ENCODE results near the gene C1orf116. TPM values are rescaled to one million over a fixed set of nuclear protein-coding genes. Genes with fewer than 3 reads are reported as not detected.
A peak's percentile ranks its signal among the peaks of the same experiment; 100 is the strongest.

Gene C1orf116
- total RNA-seq, 4 donors from 2014 or later: 7.1 to 24.6 (median 13.3) TPM

DNA sequence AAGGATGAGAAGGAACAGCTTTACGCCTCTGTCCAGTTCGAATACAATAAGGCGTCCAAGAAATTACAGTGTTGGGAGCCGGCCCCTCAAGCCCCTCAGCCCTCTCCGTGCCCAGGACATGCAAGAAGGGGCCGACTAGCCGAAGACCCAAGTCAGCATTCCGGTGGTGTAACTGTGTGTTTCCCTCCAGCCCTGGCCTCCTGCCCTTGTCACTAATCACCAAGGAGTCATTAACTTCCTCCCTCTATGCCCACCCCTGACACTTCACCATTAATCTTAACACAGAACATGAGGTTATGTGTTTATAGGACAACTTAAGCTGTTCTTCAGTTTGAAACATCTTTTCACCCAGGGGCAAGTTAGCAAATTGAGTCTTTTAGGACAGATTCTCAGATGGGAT is 39.7 kb upstream of the C1orf116 start:
- peak overlapping the region in 2 of 3 donors; percentile 24 to 98 for H3K27ac ChIP-seq
- no peak for DNase-seq
- 87 to 91% methylated on average over 8 of the region's 8 CpGs for WGBS, 2 donors
- no peak overlapping the region for H3K4me3 ChIP-seq (replicated peaks in 1 of 3)
- H3K9me3 ChIP-seq: no peaks in the 10 kb centered on the region
- peaks cover 30 to 31% of the 10 kb centered on the region in 2 donors for H3K4me1 ChIP-seq
- intact Hi-C loops (cut with DNase I): loop anchor here (10.0 kb wide), 1 partner anchor 67 kb away; no protein-coding TSS in a partner anchor
- peaks cover 34 to 51% of the 10 kb centered on the region in 2 donors for H3K36me3 ChIP-seq
- H3K27me3 ChIP-seq: no peaks in the 10 kb centered on the region
- no peak for TF ChIP-seq POLR2A (IDR thresholded peaks at IDR 0.05)
- TF ChIP-seq, protein P1, sequence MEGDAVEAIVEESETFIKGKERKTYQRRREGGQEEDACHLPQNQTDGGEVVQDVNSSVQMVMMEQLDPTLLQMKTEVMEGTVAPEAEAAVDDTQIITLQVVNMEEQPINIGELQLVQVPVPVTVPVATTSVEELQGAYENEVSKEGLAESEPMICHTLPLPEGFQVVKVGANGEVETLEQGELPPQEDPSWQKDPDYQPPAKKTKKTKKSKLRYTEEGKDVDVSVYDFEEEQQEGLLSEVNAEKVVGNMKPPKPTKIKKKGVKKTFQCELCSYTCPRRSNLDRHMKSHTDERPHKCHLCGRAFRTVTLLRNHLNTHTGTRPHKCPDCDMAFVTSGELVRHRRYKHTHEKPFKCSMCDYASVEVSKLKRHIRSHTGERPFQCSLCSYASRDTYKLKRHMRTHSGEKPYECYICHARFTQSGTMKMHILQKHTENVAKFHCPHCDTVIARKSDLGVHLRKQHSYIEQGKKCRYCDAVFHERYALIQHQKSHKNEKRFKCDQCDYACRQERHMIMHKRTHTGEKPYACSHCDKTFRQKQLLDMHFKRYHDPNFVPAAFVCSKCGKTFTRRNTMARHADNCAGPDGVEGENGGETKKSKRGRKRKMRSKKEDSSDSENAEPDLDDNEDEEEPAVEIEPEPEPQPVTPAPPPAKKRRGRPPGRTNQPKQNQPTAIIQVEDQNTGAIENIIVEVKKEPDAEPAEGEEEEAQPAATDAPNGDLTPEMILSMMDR (IDR thresholded peaks at IDR 0.05): no peak

GRCh38 chr1:207071426-207071825 is 38.9 kb upstream of the C1orf116 start:
- peaks cover 34 to 51% of the 10 kb centered on the region in 2 donors for H3K36me3 ChIP-seq
- intact Hi-C loops (cut with DNase I): loop anchor here (10.0 kb wide), 1 partner anchor 67 kb away; no protein-coding TSS in a partner anchor

GRCh38 chr1:207070811-207071210 is 38.3 kb upstream of the C1orf116 start:
- no peak for TF ChIP-seq POLR2A (IDR thresholded peaks at IDR 0.05)
- TF ChIP-seq, protein P1 (IDR thresholded peaks at IDR 0.05): no peak
- Histone ChIP-seq H3K4me1 (peaks cover 42 to 43% of the 10 kb centered on the region in 2 donors), H3K36me3 (peaks cover 34 to 51% of the 10 kb centered on the region in 2 donors), H3K27ac (peak overlapping the region; percentile 32 to 99 (median 98)), H3K9me3 (no peaks in the 10 kb centered on the region), H3K4me3 (replicated peaks in 1 of 3) (no peak overlapping the region), H3K27me3 (no peaks in the 10 kb centered on the region)
- no peak for DNase-seq
- 86% methylated on average over 4 of the region's 4 CpGs for WGBS, 2 donors
- intact Hi-C loops (cut with DNase I): loop anchor here (10.0 kb wide), 1 partner anchor 66 kb away; no protein-coding TSS in a partner anchor

More at GRCh38 chr1:207071426-207071825, 38.9 kb upstream of the C1orf116 start:
- no peaks in the 10 kb centered on the region for H3K27me3 ChIP-seq
- TF ChIP-seq, protein P1 (IDR thresholded peaks at IDR 0.05): no peak
- no peak for TF ChIP-seq POLR2A (IDR thresholded peaks at IDR 0.05)
- peak overlapping the region in 2 of 3 donors; percentile 32 to 98 for H3K27ac ChIP-seq
- no peak overlapping the region for H3K4me3 ChIP-seq (replicated peaks in 1 of 3)
- no peaks in the 10 kb centered on the region for H3K9me3 ChIP-seq
- no peak for DNase-seq
- peaks cover 37 to 38% of the 10 kb centered on the region in 2 donors for H3K4me1 ChIP-seq
- 91 to 92% methylated on average over 6 of the region's 6 CpGs for WGBS, 2 donors

DNA sequence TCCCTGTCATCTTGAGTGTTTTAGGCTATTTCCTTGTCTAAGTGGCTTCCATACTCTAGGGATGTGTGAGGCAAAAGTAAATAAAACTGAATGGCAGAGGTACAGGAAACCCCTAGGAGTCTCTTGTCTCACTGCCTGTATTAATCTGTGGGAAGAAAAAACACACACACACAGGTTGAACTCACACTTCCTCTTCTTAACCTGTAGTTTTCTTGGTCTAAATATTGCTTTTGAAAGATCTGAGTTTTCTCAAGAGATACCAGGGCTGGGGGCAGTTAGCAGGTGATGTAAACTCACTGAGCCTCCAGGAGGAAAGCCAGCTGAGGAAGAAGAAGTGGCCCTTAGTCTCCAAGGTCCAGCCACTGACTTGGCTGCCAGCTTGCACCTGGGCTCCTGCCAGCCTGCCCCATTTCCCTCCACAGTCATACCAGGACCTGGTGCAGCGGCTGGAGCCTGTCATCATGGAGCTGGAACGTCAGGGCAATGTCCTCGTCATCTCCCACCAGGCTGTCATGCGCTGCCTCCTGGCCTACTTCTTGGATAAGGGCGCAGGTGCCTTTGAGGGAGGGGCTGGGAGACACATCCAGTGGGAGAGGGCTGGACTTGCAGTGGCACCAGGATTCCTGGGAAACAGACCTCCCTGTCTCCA is 37.4 kb upstream of the C1orf116 start:
- Histone ChIP-seq H3K27me3 (no peaks in the 10 kb centered on the region), H3K4me3 (replicated peaks in 1 of 3) (no peak overlapping the region), H3K4me1 (peaks cover 50 to 51% of the 10 kb centered on the region in 2 donors), H3K9me3 (no peaks in the 10 kb centered on the region), H3K36me3 (peaks cover 34 to 48% of the 10 kb centered on the region in 2 donors), H3K27ac (peak overlapping the region; percentile 15 to 99 (median 98))
- WGBS, 2 donors: 33% methylated on average over 5 of the region's 5 CpGs; no CpG with 5 or more reads in 1 of the 2 donors
- intact Hi-C loops (cut with DNase I): loop anchor here (10.0 kb wide), 1 partner anchor 65 kb away; no protein-coding TSS in a partner anchor
- TF ChIP-seq, protein P1 (IDR thresholded peaks at IDR 0.05): no peak
- TF ChIP-seq POLR2A (IDR thresholded peaks at IDR 0.05): no peak
- peak; percentile 84 for DNase-seq

DNA sequence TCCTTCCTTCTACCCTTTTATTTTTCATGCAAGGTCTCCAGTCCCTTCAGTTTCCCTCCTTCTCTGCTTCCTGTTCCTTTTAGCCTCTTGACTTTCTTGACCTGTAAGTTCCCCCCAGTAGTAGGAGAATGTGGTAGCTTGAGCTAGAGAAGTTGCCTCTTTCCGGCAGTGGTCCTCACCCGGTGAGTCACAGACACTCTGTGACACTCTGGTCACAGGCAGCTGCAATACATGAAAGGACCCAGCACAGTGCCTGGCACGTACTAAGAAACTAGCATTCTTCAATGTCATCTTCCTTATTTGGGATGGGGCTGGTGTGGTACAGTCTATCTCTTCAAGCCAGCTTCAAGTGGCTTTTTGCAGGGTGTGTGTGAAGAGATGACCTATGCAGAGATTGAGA is 36.5 kb upstream of the C1orf116 start:
- intact Hi-C loops (cut with DNase I): no loop called here
- Histone ChIP-seq H3K9me3 (no peaks in the 10 kb centered on the region), H3K27ac (peak overlapping the region; percentile 91 to 99 (median 98)), H3K4me3 (replicated peaks in 1 of 3) (no peak overlapping the region), H3K27me3 (no peaks in the 10 kb centered on the region), H3K36me3 (peaks cover 34 to 46% of the 10 kb centered on the region in 2 donors), H3K4me1 (peaks cover 48 to 51% of the 10 kb centered on the region in 2 donors)
- no peak for TF ChIP-seq POLR2A (IDR thresholded peaks at IDR 0.05)
- TF ChIP-seq, protein P1 (IDR thresholded peaks at IDR 0.05): no peak
- WGBS, 2 donors: 87 to 91% methylated on average over 3 of the region's 3 CpGs
- no peak for DNase-seq
